ENCODE measurements around the gene KCNIP4. TPM values are rescaled to one million over a fixed set of nuclear protein-coding genes. Genes with fewer than 3 reads are reported as not detected.

The KCNIP4 gene
- total and polyA plus RNA-seq, 2 of the 4 experiments (the other 2 are of a cell fraction): not detected

- CTCF ChIA-PET: no interaction called here
- in situ Hi-C loops (cut with MboI; ENCODE audit: low sequenced_read_pairs): no loop called here
- H3K23ac ChIP-seq (ENCODE audit: low read depth, low read length): no peak overlapping the region
These were observed 601.4 kb downstream of the KCNIP4 start for GRCh38 chr4:21347142-21347541.

More at GRCh38 chr4:21347142-21347541, 601.4 kb downstream of the KCNIP4 start:
- ATAC-seq (ENCODE audit: low read depth): no peak
- H3K4me2 ChIP-seq (ENCODE audit: low read depth, low read length): no peak overlapping the region
- POLR2A ChIA-PET (ENCODE audit: unreplicated experiment): no interaction called here
- no TSS peak for BruUV-seq (replicated peaks)
- dilution Hi-C loops (cut with HindIII; ENCODE audit: low sequenced_read_pairs, unreplicated experiment) (no loop called here), intact Hi-C loops (cut with micrococcal nuclease) (no loop called here)
- H2BK15ac ChIP-seq (ENCODE audit: low read depth, low read length): no peak overlapping the region
- peaks cover 11% of the 10 kb centered on the region for H3K9me3 ChIP-seq (ENCODE audit: control insufficient read depth, insufficient read depth, low read length)
- H3K9me1 ChIP-seq (ENCODE audit: insufficient read depth, low read length): no peaks in the 10 kb centered on the region
- no peak overlapping the region for H2AK5ac ChIP-seq (ENCODE audit: low read depth, low read length)
- no peak overlapping the region for H4K5ac ChIP-seq (ENCODE audit: low read depth, low read length)
- no peak overlapping the region for H2BK120ac ChIP-seq (ENCODE audit: low read depth, low read length)
- no peak overlapping the region for H4K91ac ChIP-seq (ENCODE audit: insufficient read depth, low read depth, low read length)
- no peak overlapping the region for H3K9ac ChIP-seq (ENCODE audit: low read depth, low read length)
- no peak overlapping the region for H4K8ac ChIP-seq (ENCODE audit: low read depth in 2 of 2, low read length in 2 of 2)
- no peak overlapping the region for H3K4ac ChIP-seq (ENCODE audit: low read depth, low read length)
- no peaks in the 10 kb centered on the region for H3K27me3 ChIP-seq (ENCODE audit: control insufficient read depth, insufficient read depth, low read length)
- no peaks in the 10 kb centered on the region for H4K20me1 ChIP-seq (ENCODE audit: insufficient read depth, low read length)
- H3K36me3 ChIP-seq (ENCODE audit: control insufficient read depth, insufficient read depth, low read length): no peaks in the 10 kb centered on the region
- no peak overlapping the region for H2BK5ac ChIP-seq (ENCODE audit: low read depth, low read length, poor library complexity, severe bottlenecking)
- no peak for DNase-seq
- H3K56ac ChIP-seq (ENCODE audit: extremely low read depth, insufficient read depth, low read length): no peak overlapping the region
- H3K4me1 ChIP-seq (ENCODE audit: control insufficient read depth, insufficient read depth, low read length): no peaks in the 10 kb centered on the region
- no peak overlapping the region for H3K4me3 ChIP-seq (ENCODE audit: insufficient read depth, low read depth, low read length)
- H2BK20ac ChIP-seq (ENCODE audit: low read depth, low read length): no peak overlapping the region
- no peak overlapping the region for H3K27ac ChIP-seq (ENCODE audit: insufficient read depth, low read length)
- no peak overlapping the region for H3K18ac ChIP-seq (ENCODE audit: low read depth, low read length)
- H3K14ac ChIP-seq (replicated peaks; ENCODE audit: low read depth, low read length): no peak overlapping the region
- no CpG with 5 or more reads among the region's 1 CpG for WGBS, 2 experiments (ENCODE audit: extremely low coverage in 2 of 2, insufficient read length in 1 of 2)
- H3K79me1 ChIP-seq (ENCODE audit: low read depth in 1 of 2, low read length in 2 of 2): no peaks in the 10 kb centered on the region
- no peak for TF ChIP-seq MAZ (IDR thresholded peaks at IDR 0.05; ENCODE audit: borderline replicate concordance, low read depth, low read length)
- TF ChIP-seq BHLHE40 (IDR thresholded peaks at IDR 0.05; ENCODE audit: low read depth, low read length): no peak
- TF ChIP-seq POLR2A (IDR thresholded peaks at IDR 0.05; ENCODE audit: low read depth, low read length): no peak
- TF ChIP-seq USF2 (IDR thresholded peaks at IDR 0.05; ENCODE audit: low read depth, low read length): no peak
- no peak for TF ChIP-seq CEBPB (IDR thresholded peaks at IDR 0.05; ENCODE audit: low read depth, low read length)
- H2AFZ ChIP-seq (replicated peaks; ENCODE audit: low read length, poor library complexity): no peak overlapping the region
- H2AK9ac ChIP-seq (replicated peaks; ENCODE audit: low read depth, low read length, poor library complexity): no peak overlapping the region
